Astrocyte of the cerebellum (primary cell): ENCODE data around the gene PRDM13.

Experiments
- DNase-seq: peaks from one replicate; pipeline ENCODE4 v3.0.0-alpha.2; 2011; ENCODE audit warnings: low read depth
- H3K4me3 ChIP-seq: 2 replicates; pipeline ENCODE4 v1.5.1; 2011; ENCODE audit warnings: mild to moderate bottlenecking, low read depth, low read length, moderate library complexity
- in situ Hi-C: cut with HindIII; loops from 2 replicates; pipeline ENCODE4 v1.10.0; 2017; ENCODE audit warnings: low sequenced_read_pairs
- TF ChIP-seq, protein P1 (sequence below): IDR thresholded peaks from 2 replicates; pipeline ENCODE4 v1.5.1; 2012; ENCODE audit warnings: low read length, low read depth, moderate library complexity, mild to moderate bottlenecking; ENCODE audit errors: missing control alignments

PRDM13 gene

DNA sequence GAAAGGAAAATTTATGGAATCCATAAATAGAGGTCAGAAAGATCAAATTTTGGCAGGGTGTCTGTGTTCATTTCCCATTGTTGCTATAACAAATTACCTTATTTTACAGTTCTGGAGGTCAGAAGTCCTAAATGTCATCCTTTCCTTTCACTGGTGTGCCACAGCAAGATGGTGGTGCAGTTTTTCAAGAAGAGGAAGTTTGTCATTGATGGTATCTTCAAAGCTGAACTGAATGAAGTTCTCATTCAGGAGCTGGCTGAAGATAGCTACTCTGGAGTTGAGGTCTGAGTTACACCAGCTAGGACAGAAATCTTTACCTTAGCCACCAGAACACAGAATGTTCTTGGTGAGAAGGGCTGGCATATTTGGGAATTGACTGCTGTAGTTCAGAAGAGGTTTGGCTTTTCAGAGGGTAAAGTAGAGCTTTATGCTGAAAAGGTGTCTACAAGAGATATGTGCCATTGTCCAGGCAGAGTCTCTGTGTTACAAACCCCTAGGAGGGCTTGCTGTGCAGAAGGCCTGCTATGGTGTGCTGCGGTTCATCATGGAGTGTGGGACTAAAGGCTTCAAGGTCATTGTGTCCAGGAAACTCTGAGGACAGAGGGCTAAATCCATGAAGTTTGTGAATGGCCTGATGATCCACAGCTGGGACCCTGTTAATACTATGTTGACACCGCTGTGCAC, 30.9 kb upstream of the PRDM13 start:
- DNase-seq, result no peak
- no peak overlapping the region for H3K4me3 ChIP-seq
- in situ Hi-C loops, result no loop called here
- TF ChIP-seq, protein P1, sequence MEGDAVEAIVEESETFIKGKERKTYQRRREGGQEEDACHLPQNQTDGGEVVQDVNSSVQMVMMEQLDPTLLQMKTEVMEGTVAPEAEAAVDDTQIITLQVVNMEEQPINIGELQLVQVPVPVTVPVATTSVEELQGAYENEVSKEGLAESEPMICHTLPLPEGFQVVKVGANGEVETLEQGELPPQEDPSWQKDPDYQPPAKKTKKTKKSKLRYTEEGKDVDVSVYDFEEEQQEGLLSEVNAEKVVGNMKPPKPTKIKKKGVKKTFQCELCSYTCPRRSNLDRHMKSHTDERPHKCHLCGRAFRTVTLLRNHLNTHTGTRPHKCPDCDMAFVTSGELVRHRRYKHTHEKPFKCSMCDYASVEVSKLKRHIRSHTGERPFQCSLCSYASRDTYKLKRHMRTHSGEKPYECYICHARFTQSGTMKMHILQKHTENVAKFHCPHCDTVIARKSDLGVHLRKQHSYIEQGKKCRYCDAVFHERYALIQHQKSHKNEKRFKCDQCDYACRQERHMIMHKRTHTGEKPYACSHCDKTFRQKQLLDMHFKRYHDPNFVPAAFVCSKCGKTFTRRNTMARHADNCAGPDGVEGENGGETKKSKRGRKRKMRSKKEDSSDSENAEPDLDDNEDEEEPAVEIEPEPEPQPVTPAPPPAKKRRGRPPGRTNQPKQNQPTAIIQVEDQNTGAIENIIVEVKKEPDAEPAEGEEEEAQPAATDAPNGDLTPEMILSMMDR, result no peak

DNA sequence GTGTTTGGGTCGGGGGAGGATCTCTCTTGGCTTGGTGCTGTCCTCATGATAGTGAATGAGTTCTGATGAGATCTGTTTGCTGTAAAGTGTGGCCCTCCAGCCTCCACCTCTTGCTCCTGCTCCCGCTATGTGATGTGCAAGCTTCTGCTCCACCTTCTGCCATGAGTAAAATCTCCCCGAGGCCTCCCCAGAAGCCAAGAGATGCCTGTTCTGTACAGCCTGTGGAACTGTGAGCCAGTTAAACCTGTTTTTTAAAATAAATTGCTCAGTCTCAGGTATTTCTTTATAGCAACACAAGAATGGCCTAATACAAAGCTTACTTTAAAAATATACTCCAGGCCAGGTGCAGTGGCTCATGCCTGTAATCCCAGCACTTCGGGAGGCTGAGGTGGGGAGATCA, 26.9 kb upstream of the PRDM13 start:
- DNase-seq, result no peak
- TF ChIP-seq, protein P1, result no peak
- no peak overlapping the region for H3K4me3 ChIP-seq
- in situ Hi-C loops, result no loop called here

DNA sequence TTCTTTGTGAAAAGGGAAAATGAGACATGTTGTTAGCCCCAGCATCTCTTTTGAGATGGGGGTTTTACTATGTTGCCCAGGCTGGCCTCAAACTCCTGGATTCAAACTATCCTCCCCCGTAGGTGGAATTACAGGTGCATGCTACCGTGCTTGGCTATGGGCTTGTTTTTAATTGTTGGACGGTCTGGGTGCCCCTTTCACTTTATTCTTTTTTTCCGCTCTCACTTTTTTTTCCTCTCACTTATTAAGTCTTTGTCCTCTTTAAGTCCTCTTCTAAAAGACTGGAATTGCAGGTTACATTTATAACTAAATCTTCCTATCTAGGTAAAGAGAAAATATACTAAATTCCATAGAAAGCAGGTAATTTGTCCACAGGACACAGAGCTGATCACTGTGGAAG, 18.8 kb upstream of the PRDM13 start:
- in situ Hi-C loops, result no loop called here
- no peak overlapping the region for H3K4me3 ChIP-seq
- no peak for DNase-seq
- TF ChIP-seq, protein P1, result no peak

DNA sequence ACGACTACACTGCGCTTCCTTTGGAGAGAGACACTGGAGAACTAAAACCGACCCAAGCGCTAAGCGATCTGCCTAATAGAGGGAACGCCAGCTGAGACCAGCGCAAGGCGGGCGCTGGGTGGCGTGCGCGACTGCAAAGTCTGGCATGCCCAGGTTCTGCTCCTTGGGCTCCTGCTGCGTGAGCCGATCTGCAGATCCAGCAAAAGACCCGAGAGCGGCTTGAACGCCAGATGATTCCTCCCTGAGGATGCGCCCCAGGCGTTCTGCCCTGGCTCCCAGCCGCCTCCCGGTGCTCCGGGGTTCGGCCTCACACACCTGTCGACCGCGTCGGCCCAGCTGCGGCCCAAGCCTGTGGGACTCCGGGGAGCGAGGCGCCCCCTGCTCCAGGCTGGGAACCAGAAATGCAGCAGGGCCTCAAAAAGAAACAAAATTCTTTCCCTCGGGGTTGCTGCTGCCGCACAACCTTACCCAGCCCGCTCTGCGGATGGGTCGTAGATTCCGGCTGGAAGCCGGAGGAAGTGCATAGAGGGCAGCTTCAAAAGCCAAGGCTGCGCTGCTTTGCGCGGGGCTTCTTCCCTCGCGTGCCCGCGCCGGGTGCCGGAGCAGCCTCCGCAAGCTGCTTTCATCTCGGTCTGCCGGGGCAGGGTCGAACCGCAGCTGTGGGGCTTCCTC, 17.9 kb upstream of the PRDM13 start:
- TF ChIP-seq, protein P1, result peak; percentile 53
- in situ Hi-C loops, result no loop called here
- H3K4me3 ChIP-seq, result peak overlapping the region; percentile 49
- DNase-seq, result peak; percentile 28

DNA sequence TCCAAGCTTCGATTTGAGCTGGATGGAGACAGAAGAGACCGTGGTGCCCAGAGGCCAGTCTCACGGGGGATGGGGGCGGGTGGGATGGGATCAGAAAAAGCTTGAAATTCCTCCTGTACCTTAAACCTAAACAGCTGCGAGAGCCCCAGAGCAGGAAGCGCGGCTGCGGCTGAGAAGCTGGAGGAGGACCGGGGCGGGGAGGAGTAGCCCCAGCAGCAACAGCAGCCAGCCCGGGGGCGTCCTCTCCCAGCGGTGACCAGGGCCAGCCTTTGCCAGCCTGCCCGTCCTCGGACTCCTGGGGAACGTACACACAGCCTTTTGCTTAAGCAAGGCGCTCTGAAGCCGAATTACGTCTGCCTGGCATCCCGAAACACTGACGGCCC, 17.4 kb upstream of the PRDM13 start:
- in situ Hi-C loops, result no loop called here
- H3K4me3 ChIP-seq, result peak overlapping the region; percentile 49
- no peak for DNase-seq
- TF ChIP-seq, protein P1, result no peak

DNA sequence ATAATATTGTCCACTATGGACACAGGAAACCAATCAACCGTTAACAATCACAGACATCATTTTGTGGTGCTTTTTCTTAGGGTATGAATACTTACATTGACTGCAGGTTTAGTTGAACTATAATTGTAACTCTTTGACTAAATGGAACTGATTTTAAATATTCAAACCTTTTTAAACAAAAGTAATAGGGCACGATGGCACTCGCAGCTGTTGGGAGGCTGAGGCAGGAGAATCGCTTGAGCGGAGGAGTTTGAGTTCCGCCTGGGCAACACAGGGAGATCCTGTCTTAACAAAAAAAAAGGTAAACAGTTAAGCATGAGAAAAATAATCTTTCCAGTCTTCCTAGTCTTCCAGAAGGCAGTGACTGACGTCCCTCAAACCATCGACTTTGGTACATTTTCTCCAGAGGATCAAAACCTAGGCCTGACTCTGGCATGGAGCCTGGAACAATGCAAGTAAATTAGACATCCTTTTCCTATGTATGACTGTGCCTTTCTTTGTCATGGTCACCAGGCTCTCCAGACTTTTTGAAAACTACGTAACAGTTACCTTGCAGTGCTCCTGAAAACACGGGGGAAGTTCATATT, 16.6 kb upstream of the PRDM13 start:
- in situ Hi-C loops, result no loop called here
- DNase-seq, result no peak
- TF ChIP-seq, protein P1, result no peak

More for the DNA sequence above, 16.6 kb upstream of the PRDM13 start:
- H3K4me3 ChIP-seq, result no peak overlapping the region
